NCI-H2081 (cell line): ENCODE results near the gene ZNF500.

ENCODE experiments used
- DNase-seq, 2 experiments: peaks; one replicate each; lab custom pipeline; 2025; lab: John Stamatoyannopoulos, UW

ZNF500 gene

GRCh38 chr16:4704913-4705312 lies 62.0 kb downstream of the ZNF500 start:
- DNase-seq: no peak

- no peak for DNase-seq
Observed at GRCh38 chr16:4704491-4704890, 62.5 kb downstream of the ZNF500 start.

- DNase-seq: no peak
Observed at GRCh38 chr16:4703906-4704305, 63.1 kb downstream of the ZNF500 start.

GRCh38 chr16:4702466-4702808 lies 64.5 kb downstream of the ZNF500 start:
- no peak for DNase-seq

GRCh38 chr16:4701791-4702465 lies 65.0 kb downstream of the ZNF500 start:
- DNase-seq: no peak

- no peak for DNase-seq
Observed at GRCh38 chr16:4700997-4701743, 65.8 kb downstream of the ZNF500 start.

GRCh38 chr16:4700380-4700996 lies 66.5 kb downstream of the ZNF500 start:
- no peak for DNase-seq

- DNase-seq: no peak
Observed at GRCh38 chr16:4699046-4699556, 67.9 kb downstream of the ZNF500 start.

- DNase-seq: no peak
Observed at GRCh38 chr16:4698321-4699045, 68.5 kb downstream of the ZNF500 start.
